Stromal cell of bone marrow (primary cell): ENCODE results near the gene SORCS2.

Source experiments
- DNase-seq: peaks from one replicate; pipeline ENCODE4 v3.0.0-alpha.2; 2012; ENCODE audit warnings: low read depth

SORCS2 gene

DNA sequence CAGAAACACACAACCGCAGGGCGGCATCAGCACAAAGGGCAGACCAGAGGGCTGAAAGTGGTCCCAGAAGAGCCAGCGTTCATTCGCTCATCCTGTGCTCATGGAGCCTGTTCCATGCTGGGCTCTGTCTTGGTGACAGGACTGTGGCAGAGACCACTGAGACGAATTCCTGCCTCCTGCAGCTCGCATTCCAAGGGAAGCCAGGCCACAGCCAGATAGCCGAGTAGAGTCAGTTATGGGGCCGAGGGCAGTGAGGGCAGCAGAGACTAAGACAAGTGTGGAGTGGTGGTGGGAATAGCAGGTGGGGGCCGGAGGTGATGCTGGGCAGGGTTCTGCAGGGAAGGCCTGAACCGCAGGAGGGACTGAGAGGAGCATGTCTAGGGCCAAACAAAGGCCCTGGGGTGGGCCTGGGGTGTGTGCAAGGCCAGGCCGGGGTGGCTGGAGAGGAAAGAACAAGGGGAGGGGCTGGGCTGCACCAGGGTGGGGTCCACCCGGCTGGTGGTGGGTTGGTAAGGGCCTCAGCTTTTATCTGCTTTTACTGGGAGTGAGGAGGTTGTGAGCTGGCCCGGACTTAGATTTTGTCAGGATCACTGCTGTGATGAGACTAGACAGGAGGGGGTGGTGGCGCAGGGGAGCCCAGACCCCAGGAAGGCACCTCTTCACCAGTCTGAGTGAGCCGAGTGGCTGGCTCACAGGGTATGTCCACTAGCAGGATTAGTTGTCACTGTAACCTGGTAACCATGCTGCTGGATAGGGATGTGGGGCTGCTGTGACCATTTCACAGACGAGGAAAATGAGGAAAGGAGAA is 236.1 kb downstream of the SORCS2 start:
- no peak for DNase-seq

DNA sequence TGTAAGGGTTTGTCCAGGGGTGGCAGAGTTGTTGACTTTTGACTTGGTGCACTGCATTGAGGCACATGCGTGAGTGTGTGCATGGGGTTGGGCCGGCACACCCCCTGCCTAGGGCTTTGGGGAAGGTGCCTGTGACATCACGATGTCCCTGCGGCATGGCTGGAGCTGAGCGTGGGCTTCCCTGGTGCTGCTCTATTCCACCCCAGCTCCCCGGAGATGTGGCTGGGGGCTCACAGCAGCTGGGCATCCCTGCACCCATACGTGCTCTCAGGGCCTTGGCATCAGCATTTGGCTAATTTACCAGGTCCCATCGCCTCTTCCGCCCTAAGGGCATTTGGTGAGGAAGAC is 236.7 kb downstream of the SORCS2 start:
- no peak for DNase-seq

- DNase-seq: no peak
Measured at GRCh38 chr4:7429601-7430078, 237.3 kb downstream of the SORCS2 start.

- no peak for DNase-seq
Measured at GRCh38 chr4:7430368-7430964, 238.1 kb downstream of the SORCS2 start.

- no peak for DNase-seq
Measured at GRCh38 chr4:7430965-7431695, 238.8 kb downstream of the SORCS2 start.

- no peak for DNase-seq
Measured at GRCh38 chr4:7431696-7432530, 239.6 kb downstream of the SORCS2 start.

DNA sequence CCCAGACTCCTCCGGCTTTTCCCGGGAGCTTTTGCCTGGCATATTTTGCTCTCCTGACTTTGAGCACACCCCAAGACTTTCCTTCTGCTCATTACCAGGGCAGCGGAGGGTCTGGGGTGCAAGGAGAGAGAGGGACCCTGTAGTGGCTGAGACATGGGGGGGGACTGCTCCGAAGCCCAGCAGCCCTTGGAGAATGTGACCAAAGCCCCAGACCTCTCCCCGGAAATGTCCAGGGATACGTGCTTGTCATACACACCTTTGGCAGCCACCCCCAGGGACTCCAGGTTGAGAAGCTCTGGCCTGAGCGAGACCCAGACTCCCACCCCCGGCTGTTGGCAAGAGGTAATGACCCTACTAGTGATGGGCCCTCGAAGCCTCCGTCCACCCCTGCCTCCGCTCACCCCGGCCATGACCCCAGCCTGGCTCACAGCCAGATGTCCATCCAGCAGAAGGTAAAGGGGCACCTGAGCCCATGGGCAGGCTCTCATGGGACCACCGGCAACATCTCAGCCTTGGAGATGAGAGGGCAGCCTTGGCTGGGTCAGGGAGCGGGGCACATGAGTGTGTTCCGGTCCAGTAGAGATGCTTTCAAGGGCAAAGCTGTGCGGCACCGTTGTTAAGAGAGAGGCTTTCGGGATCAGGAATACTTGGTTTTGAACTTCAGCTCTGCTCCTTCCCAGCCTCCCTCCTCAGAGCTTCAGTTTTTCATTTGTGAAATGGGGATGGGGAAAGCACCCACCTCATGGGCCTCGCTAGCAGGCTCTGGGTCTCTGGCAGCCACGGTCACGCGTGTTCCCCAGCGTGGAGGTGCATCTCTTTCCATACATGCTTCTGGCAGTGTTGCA is 240.4 kb downstream of the SORCS2 start:
- no peak for DNase-seq

DNA sequence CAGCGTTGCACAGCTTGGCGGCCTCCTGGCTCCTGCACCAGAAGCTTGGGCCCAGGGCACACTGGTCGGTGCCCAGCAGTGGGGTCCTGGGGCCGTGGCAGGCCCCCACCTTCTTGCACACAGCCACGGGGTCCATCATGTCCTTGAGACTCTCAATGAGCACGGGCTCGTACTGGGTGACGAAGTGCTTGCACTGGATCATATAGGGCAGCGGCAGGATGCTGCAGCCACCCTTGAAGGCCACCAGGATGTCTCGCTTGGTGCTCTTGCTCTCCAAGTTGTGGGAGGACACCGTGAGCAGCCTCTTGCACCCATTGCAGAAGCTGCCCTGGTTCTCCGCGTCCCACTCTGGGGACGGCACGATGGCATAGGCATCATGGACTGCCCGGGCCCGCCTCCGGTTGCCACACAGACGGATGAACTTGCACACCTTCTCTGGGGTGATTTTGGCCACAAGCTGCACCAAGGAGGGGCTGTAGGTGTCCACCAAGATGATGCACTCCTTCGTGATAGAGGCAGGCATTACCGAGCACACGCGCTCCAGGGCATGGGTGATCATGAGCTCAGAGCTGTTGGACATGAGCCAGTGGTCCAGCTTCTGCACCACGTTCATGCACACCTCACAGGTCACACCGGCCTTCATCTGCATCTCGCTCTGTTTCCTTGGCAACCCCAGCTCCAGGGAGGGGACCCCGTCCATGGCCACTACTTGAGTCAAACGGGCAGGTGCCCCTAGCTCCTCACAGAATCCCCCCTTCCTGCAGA is 241.2 kb downstream of the SORCS2 start:
- DNase-seq: no peak

GRCh38 chr4:7434141-7434765 is 241.9 kb downstream of the SORCS2 start:
- no peak for DNase-seq

GRCh38 chr4:7434766-7435150 is 242.4 kb downstream of the SORCS2 start, which contains the start of gene PSAPL1:
Gene PSAPL1 (minus strand): TSS chr4:7434930. CDS start chr4:7434879, 51 bp downstream.
- DNase-seq: peak; percentile 8

GRCh38 chr4:7435471-7436061 is 243.2 kb downstream of the SORCS2 start:
- no peak for DNase-seq

GRCh38 chr4:7436256-7436655 is 243.9 kb downstream of the SORCS2 start:
- DNase-seq: no peak

- no peak for DNase-seq
Measured at GRCh38 chr4:7439699-7440098, 247.4 kb downstream of the SORCS2 start.

DNA sequence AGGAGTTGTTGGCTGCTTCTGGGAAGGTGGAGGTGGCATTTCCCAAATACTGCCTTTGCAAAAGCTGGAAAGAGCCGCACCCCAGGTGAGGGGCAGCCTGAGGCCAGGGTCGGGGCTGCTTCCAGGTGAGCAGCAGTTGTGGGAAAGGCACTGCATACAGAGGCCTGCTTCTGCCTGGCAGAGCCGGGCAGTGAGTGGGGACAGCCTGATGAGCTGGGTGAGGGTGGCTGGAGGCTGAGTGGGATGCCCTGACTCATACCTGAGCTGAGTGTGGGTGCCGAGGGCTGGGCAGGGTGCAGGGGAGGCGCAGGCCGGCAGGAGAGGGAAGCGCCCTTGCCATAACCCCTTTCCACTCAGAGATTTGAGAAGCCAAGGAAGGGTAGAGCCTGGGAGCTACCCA is 248.9 kb downstream of the SORCS2 start:
- DNase-seq: no peak

DNA sequence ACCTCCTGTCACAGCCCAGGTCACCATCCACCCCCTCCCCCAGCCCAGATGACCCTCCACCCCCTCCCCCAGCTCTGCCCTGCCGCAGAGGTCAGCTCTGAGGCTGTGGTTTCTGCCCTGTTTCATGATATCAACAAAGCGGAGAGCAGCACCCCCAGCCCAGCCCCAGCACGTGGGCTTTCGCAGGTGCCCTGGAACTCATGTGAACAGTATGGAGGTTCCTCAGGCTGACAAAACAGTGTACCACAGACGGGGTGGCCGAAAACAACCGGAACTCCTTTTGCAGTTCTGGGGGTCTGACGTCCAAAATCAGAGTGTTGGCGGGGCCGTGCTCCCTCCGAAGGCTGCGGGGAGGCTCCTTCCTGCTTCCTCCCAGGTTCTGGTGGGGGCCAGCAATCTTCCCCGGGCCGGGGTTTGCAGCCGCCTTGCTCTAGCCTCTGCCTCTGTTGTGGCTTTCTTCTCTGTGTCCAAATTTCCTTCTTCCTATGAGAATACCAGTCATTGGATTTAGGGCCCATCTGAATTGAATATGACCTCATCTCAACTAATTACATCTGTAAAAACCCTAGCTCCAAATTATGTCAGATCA is 250.3 kb downstream of the SORCS2 start:
- no peak for DNase-seq

DNA sequence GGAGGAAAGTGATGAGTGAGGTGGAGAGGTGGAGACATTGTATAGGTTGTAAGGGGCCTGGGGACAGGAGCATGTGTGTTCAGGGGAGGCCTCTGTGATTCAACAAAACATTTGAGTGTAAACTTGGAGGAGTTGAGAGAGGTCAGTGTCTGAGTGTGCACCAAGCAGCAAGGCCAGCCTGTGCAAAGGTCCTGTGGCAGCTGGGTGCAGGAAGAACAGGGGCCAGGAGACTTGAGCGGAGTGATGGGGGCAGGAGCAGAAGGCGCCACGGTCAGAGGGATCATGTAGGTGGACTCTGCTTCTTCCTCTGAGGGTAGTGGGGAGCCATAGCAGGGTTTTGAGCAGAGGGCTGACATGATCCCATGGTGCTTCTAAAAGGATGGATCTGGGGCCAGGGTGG is 252.0 kb downstream of the SORCS2 start:
- no peak for DNase-seq

GRCh38 chr4:7444731-7445130 is 252.4 kb downstream of the SORCS2 start:
- DNase-seq: no peak

DNA sequence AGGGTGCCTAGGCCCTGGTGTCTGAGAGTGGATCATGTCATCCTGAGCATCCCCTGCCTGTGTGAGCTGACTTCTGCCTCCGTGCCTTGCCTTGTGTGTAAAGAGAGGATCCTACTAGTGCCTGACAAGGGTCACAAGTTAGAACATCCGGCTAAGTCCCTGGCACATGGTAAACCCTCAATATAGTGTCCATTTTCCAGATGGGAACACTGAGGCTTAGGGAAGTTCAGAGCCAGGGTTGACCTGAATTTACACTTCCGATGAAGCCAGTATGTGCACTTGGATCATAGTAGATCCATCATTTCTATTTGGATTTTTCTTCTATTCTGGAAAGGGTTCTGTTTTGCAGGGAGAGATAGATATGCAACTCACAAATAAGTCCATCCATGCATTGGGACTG is 254.9 kb downstream of the SORCS2 start:
- no peak for DNase-seq

GRCh38 chr4:7448036-7448435 is 255.7 kb downstream of the SORCS2 start:
- no peak for DNase-seq
